GM12878 (cell line): Measurements from ENCODE around the gene DNAH2. TPM values are rescaled to one million over a fixed set of nuclear protein-coding genes. Genes with fewer than 3 reads are reported as not detected.

ENCODE experiments used
- CEBPB ChIP-seq, 2 experiments: fragments of 150-350 bp in 1 of 2; IDR thresholded peaks; 2 replicates each; pipeline ENCODE4 v1.6.1; 2012 to 2014; ENCODE audit warnings: low read depth in 2 of 2, low read length in 2 of 2, borderline replicate concordance in 1 of 2, inconsistent platforms in 1 of 2
- CHD4 ChIP-seq: fragments of 200-600 bp; sonication (generic); IDR thresholded peaks from 2 replicates; pipeline ENCODE4 v1.6.1; 2016; ENCODE audit warnings: mild to moderate bottlenecking
- EP300 ChIP-seq, 2 experiments: fragments of 150-350 bp in 1 of 2; IDR thresholded peaks; 2 replicates each; pipeline ENCODE4 v1.6.1; 2011 to 2012; ENCODE audit warnings: low read depth in 2 of 2, low read length in 2 of 2, borderline replicate concordance in 1 of 2, improper control_type of control experiment in 1 of 2, inconsistent platforms in 1 of 2; ENCODE audit not compliant: control insufficient read depth in 1 of 2
- ESRRA ChIP-seq: IDR thresholded peaks from 2 replicates; pipeline ENCODE4 v1.6.1; 2012; ENCODE audit warnings: mild to moderate bottlenecking, low read length, improper control_type of control experiment
- IKZF2 ChIP-seq, 2 experiments: fragments of 450-650 bp; IDR thresholded peaks; 2 replicates each; pipeline ENCODE4 v1.6.1; 2017; ENCODE audit warnings: mild to moderate bottlenecking in 2 of 2, moderate library complexity in 2 of 2
- IRF4 ChIP-seq: IDR thresholded peaks from 2 replicates; pipeline ENCODE4 v1.6.1; 2011; ENCODE audit warnings: low read depth, low read length
- JUNB ChIP-seq: IDR thresholded peaks from 2 replicates; pipeline ENCODE4 v1.6.1; 2016; ENCODE audit warnings: antibody characterized with exemption, mild to moderate bottlenecking
- MEF2A ChIP-seq: IDR thresholded peaks from 2 replicates; pipeline ENCODE4 v1.6.1; 2011; ENCODE audit warnings: low read depth, mild to moderate bottlenecking, low read length, moderate library complexity; ENCODE audit not compliant: insufficient read depth
- MEF2B ChIP-seq: fragments of 450-650 bp; IDR thresholded peaks from 2 replicates; pipeline ENCODE4 v1.6.1; 2018; ENCODE audit warnings: mild to moderate bottlenecking, moderate library complexity; ENCODE audit not compliant: partially characterized antibody, poor library complexity, severe bottlenecking
- RAD21 ChIP-seq: IDR thresholded peaks from 2 replicates; pipeline ENCODE4 v1.6.1; 2011; ENCODE audit warnings: mild to moderate bottlenecking, low read depth, low read length, moderate library complexity; ENCODE audit not compliant: insufficient read depth
- SMAD1 ChIP-seq: fragments of 450-650 bp; IDR thresholded peaks from 2 replicates; pipeline ENCODE4 v1.6.1; 2018; ENCODE audit warnings: mild to moderate bottlenecking, low read depth; ENCODE audit not compliant: partially characterized antibody
- SREBF1 ChIP-seq: IDR thresholded peaks from 2 replicates; pipeline ENCODE4 v1.6.1; 2012; ENCODE audit warnings: mild to moderate bottlenecking, low read length
- SRF ChIP-seq, 2 experiments: IDR thresholded peaks; 2 replicates each; pipeline ENCODE4 v1.6.1; 2011; ENCODE audit warnings: low read depth in 2 of 2, low read length in 2 of 2, mild to moderate bottlenecking in 1 of 2, moderate library complexity in 1 of 2
- TCF7 ChIP-seq: IDR thresholded peaks from 2 replicates; pipeline ENCODE4 v1.6.1; 2014; ENCODE audit warnings: antibody characterized with exemption, borderline replicate concordance
- ZNF217 ChIP-seq: fragments of 450-650 bp; IDR thresholded peaks from 2 replicates; pipeline ENCODE4 v1.6.1; 2017; ENCODE audit warnings: antibody characterized with exemption, mild to moderate bottlenecking
- ZNF622 ChIP-seq: fragments of 450-650 bp; IDR thresholded peaks from 2 replicates; pipeline ENCODE4 v1.6.1; 2017; ENCODE audit warnings: mild to moderate bottlenecking, inconsistent platforms
- polyA plus RNA-seq, 11 experiments: library from polyadenylated mRNA; depleted of rRNA in 4 of 11; unstranded in 6 of 11; stranded (reverse) in 5 of 11; fragments of >200 nt; fragmentation: Nextera tagmentation in 4 of 11; fragmentation: Illumina TruSeq in 1 of 11; extraction: Ambion mirVana in 4 of 11; extraction: Trizol in 1 of 11; gene quantifications; 1 replicate in 1 of 11; 2 replicates in 10 of 11; pipeline versions ENCODE4 v1.2.1 to v1.2.3, GENCODE V29; 2011 to 2016; ENCODE audit warnings: inconsistent platforms in 2 of 11, missing spikeins in 2 of 11, low read depth in 1 of 11
- total RNA-seq, 4 experiments: library from RNA; depleted of rRNA in 3 of 4; stranded (reverse); fragments of >200 nt in 3 of 4; fragmentation: Illumina TruSeq in 1 of 4; extraction: Trizol in 1 of 4; gene quantifications; 2 replicates each; pipeline versions ENCODE4 v1.2.1 to v1.2.3, GENCODE V29; 2013 to 2021
- TF ChIP-seq, protein P1 (sequence below): fragments of 450-650 bp; IDR thresholded peaks from 2 replicates; pipeline ENCODE4 v1.6.1; 2018; ENCODE audit warnings: borderline replicate concordance, mild to moderate bottlenecking; ENCODE audit not compliant: partially characterized antibody
- TF ChIP-seq, protein P2 (sequence below): fragments of 150-350 bp; IDR thresholded peaks from 2 replicates; pipeline ENCODE4 v1.6.1; 2016; ENCODE audit warnings: low read depth, low read length
- TF ChIP-seq, protein P3 (sequence below): IDR thresholded peaks from 2 replicates; pipeline ENCODE4 v1.6.1; 2012; ENCODE audit warnings: low read length, inconsistent platforms
- TF ChIP-seq, protein P4 (sequence below): fragments of 450-650 bp; IDR thresholded peaks from 2 replicates; pipeline ENCODE4 v1.6.1; 2017; ENCODE audit warnings: mild to moderate bottlenecking

The DNAH2 gene
- total and polyA plus RNA-seq, 10 of the 15 experiments (the other 5 are each of a cell fraction or from before 2014, with no cell fraction given) = not detected

DNA sequence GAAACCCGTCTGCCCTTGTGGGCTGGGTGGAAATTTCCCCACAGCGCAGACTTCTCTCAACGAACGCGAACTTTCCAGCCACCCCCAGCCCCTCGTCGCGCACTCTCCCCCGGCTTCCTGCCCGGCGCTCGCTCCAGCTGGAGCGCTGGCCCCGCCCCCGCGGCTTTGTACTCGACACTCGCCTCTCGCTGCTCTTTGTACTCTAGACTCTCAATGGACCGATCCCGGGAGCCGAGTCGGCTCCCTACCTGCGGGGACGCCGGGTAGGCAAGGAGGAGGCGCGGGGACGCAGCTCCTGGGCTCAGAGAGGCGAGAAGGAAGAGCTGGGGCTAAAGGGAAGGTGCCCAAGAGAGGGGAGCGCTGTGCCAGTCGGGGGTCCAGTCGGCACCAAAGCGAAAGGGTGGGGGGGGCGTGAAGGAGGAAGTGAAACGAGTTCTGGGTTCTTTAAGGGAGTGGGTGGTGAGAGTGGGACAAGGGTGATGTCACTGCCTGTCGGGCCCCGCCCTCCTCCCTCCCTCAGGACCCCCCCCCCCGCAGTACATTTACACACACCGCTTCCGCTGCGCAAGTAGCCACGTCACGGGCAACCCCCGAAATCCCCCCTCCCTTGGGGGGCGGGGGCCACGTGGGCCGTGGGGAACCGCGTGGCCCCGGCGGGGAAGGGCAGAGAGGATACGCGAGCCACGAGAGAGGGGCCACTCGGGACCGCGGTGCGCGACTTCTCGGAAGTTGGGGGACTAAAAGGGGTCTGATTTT lies 126.2 kb downstream of the DNAH2 start (continued):
- TF ChIP-seq CHD4 (no peak), MEF2A (no peak), SRF (IDR thresholded peaks at IDR 0.05; ENCODE audit: low read depth in 2 of 2, low read length in 2 of 2) (no peak), RAD21 (no peak), ZNF622 (no peak), IRF4 (peak; percentile 69; the same call in 1 of the 2 replicates), MEF2B (peak; percentile 88), SMAD1 (no peak), CEBPB (IDR thresholded peaks at IDR 0.05; ENCODE audit: borderline replicate concordance in 1 of 2, low read depth in 2 of 2, low read length in 2 of 2) (no peak), SREBF1 (no peak), ESRRA (no peak), JUNB (no peak), IKZF2 (IDR thresholded peaks at IDR 0.05) (peak; percentile 75 to 78), EP300 (IDR thresholded peaks at IDR 0.05; ENCODE audit: borderline replicate concordance in 1 of 2, control insufficient read depth in 1 of 2, low read depth in 2 of 2, low read length in 2 of 2) (peak; percentile 7 to 55; a peak in 1 of 4 replicates), TCF7 (no peak), ZNF217 (no peak)
- TF ChIP-seq, protein P1, sequence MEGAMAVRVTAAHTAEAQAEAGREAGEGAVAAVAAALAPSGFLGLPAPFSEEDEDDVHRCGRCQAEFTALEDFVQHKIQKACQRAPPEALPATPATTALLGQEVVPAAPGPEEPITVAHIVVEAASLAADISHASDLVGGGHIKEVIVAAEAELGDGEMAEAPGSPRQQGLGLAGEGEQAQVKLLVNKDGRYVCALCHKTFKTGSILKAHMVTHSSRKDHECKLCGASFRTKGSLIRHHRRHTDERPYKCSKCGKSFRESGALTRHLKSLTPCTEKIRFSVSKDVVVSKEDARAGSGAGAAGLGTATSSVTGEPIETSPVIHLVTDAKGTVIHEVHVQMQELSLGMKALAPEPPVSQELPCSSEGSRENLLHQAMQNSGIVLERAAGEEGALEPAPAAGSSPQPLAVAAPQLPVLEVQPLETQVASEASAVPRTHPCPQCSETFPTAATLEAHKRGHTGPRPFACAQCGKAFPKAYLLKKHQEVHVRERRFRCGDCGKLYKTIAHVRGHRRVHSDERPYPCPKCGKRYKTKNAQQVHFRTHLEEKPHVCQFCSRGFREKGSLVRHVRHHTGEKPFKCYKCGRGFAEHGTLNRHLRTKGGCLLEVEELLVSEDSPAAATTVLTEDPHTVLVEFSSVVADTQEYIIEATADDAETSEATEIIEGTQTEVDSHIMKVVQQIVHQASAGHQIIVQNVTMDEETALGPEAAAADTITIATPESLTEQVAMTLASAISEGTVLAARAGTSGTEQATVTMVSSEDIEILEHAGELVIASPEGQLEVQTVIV = no peak
- TF ChIP-seq, protein P2, sequence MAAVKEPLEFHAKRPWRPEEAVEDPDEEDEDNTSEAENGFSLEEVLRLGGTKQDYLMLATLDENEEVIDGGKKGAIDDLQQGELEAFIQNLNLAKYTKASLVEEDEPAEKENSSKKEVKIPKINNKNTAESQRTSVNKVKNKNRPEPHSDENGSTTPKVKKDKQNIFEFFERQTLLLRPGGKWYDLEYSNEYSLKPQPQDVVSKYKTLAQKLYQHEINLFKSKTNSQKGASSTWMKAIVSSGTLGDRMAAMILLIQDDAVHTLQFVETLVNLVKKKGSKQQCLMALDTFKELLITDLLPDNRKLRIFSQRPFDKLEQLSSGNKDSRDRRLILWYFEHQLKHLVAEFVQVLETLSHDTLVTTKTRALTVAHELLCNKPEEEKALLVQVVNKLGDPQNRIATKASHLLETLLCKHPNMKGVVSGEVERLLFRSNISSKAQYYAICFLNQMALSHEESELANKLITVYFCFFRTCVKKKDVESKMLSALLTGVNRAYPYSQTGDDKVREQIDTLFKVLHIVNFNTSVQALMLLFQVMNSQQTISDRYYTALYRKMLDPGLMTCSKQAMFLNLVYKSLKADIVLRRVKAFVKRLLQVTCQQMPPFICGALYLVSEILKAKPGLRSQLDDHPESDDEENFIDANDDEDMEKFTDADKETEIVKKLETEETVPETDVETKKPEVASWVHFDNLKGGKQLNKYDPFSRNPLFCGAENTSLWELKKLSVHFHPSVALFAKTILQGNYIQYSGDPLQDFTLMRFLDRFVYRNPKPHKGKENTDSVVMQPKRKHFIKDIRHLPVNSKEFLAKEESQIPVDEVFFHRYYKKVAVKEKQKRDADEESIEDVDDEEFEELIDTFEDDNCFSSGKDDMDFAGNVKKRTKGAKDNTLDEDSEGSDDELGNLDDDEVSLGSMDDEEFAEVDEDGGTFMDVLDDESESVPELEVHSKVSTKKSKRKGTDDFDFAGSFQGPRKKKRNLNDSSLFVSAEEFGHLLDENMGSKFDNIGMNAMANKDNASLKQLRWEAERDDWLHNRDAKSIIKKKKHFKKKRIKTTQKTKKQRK = no peak
- TF ChIP-seq, protein P3, sequence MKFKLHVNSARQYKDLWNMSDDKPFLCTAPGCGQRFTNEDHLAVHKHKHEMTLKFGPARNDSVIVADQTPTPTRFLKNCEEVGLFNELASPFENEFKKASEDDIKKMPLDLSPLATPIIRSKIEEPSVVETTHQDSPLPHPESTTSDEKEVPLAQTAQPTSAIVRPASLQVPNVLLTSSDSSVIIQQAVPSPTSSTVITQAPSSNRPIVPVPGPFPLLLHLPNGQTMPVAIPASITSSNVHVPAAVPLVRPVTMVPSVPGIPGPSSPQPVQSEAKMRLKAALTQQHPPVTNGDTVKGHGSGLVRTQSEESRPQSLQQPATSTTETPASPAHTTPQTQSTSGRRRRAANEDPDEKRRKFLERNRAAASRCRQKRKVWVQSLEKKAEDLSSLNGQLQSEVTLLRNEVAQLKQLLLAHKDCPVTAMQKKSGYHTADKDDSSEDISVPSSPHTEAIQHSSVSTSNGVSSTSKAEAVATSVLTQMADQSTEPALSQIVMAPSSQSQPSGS = no peak
- TF ChIP-seq, protein P4, sequence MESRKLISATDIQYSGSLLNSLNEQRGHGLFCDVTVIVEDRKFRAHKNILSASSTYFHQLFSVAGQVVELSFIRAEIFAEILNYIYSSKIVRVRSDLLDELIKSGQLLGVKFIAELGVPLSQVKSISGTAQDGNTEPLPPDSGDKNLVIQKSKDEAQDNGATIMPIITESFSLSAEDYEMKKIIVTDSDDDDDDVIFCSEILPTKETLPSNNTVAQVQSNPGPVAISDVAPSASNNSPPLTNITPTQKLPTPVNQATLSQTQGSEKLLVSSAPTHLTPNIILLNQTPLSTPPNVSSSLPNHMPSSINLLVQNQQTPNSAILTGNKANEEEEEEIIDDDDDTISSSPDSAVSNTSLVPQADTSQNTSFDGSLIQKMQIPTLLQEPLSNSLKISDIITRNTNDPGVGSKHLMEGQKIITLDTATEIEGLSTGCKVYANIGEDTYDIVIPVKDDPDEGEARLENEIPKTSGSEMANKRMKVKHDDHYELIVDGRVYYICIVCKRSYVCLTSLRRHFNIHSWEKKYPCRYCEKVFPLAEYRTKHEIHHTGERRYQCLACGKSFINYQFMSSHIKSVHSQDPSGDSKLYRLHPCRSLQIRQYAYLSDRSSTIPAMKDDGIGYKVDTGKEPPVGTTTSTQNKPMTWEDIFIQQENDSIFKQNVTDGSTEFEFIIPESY = no peak
